Medulla oblongata (tissue), 1 donor: ENCODE measurements around the gene TTC21A.
"Not testable (repeated sequence)": the region's sequence is repeated elsewhere in the genome, so short reads cannot be mapped to it uniquely, and the experiment has no call there.

Experiments used
- DNase-seq: peaks from one replicate; pipeline ENCODE4 v3.0.0-alpha.2; 2015; ENCODE audit errors: extremely low spot score

Gene TTC21A

GRCh38 chr3:39150803-39151631, 43.5 kb downstream of the TTC21A start:
- peak; percentile 82 for DNase-seq

- DNase-seq: no peak
Measured at GRCh38 chr3:39153977-39154279, 46.4 kb downstream of the TTC21A start.

DNA sequence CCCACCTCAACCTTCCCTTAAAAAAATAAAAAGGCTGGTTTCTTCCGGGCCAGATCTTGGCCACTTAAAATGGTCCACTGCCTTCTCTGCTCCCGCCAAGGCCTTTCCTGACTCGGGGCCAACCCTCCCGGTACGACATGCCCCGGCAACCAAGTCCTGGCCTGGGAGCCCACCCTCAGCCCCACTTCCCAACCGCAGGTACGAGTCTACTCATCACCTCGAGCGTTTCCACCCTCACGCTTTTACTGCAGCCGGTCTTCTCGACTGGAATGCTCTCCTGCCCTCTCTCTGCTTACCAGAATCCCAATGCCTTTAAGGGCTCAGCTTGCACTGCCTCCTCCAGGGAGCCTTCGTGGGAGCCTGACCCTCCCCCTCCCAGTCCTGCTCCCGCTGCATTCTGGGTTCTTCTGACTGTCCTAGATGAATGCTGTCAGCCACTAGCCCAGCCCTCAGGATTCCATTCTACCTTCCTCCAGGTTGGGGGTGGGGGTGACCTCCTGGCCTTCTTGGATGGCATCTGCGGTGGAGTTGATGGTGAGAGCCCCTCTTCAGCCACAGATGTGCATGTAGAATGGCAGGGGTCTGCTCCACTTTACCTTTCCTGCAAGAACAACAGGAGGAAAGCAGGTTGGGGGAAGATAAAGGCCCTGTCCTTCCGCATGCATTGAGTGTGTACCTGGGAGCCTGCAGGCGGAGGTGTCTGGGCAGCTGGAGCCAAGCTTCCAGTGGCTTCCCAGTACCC, 47.0 kb downstream of the TTC21A start:
- DNase-seq: peak; percentile 32

DNA sequence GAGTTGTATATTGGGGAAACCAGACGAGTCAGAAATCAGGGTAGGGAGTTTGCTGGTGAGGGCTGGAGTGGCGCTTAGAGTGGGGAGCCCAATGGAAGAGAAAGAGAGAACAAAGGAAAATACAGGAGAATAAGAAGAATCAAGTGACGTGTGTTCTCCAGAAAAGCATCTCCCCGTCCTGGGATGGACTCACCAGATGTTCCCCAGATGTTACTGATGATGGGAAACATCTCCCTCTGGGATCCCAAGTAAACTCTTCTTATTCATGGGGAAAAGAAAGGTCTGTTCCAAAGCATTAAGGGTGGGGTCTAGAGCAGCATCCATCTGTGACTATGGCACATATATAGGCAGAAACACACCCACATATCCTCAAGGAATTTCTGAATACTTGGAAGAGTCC, 48.9 kb downstream of the TTC21A start:
- no peak for DNase-seq

DNA sequence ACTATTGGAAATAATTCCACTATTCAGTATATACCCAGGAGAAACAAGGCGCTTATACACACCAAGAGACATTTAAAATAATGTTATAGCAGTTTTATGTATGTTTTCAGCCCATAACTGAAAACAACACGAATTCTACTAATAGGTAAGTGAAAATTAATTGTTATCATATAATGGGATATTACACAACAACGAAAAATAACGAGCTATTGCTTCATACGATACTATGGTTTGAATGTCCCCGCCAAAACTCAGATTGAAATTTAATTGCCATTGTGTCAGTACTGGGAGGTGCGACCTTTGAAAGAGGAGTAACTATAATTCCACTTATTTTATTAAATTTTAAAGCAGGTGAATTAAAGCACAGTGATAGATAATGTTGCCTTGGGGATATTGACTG, 49.9 kb downstream of the TTC21A start:
- DNase-seq: no peak

DNA sequence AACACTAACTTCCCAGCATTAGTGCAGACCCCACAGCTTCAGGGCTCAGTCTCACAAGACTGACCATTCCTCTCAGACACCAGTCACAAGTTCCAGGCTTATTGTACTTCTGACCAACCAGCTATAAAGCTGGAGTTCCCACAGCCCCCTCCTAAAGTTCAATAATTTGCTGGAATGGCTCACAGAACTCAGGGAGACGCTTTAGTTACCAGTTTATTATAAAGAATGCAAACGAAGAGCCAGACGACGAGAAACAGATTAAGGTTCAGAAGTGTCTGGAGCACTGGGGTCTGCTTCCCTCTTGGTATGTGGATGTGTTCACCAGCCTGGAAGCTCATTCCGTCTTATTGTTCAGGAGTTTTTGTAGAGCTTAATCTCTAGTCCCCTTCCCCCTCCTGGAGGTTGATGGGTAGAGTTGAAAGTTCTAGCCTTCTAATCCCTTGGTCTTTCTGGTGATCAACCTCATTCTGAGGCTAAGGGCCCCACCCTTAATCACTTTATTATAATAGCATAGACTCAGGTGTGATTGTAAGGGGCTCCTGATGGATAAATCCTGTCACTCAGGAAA, 50.8 kb downstream of the TTC21A start:
- DNase-seq: no peak

- no peak for DNase-seq
Measured at GRCh38 chr3:39164414-39164813, 56.9 kb downstream of the TTC21A start.

- DNase-seq: no peak
Measured at GRCh38 chr3:39165518-39165917, 58.0 kb downstream of the TTC21A start.

DNA sequence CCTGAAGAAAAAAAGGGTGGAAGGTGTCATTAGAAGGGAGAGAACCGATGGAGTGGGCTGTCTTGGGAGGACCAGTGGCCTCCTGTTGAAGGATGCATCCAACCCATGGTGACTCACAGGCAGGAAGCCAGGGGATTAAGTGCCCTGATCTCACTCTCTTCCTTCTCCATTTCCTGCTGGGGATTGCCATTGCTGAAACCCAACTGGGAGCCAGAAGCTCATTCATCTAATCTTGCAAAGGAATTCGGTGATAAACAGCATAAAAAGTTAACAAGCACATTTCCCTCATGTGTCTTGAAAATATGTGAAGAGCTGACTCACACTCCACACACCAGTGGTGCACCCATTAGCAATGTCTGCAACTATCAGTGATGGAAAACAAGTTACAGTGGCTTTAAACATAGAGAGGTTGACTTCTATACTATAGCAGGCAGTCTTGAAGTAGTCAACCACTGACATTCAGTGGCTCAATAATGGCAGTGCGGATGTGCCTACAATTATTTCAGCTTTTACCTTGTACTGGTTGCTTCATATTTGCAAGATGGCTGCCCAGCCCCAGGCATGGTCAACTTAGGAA, 58.7 kb downstream of the TTC21A start:
- DNase-seq: no peak

DNA sequence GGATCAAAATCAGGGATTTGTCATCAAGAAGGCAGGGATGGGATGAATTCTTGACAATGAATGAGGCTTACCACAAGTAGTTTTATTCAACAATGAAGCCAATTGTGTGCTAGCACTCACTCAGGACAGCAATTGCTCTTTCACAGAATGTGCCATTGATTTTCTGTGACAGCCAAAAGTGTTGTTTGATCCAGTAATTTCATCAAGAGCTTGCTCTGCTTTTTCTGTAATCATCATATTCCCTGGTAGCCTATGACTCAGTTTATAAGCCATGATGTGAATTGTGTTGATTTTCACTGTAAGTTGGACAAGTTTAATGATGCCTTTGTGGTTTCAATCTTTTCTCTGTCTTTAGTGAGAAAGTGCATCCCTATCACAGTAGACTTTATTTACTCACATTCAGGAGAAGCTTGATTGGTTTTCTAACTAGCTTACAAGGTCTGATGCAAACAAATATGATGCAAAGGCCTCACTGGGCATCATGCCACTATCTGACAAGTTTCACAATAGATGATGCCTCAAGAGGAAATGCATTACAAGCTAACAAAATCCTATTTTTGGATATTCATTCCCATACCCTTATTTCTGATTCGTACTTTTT, 59.6 kb downstream of the TTC21A start:
- DNase-seq: peak; percentile 81

DNA sequence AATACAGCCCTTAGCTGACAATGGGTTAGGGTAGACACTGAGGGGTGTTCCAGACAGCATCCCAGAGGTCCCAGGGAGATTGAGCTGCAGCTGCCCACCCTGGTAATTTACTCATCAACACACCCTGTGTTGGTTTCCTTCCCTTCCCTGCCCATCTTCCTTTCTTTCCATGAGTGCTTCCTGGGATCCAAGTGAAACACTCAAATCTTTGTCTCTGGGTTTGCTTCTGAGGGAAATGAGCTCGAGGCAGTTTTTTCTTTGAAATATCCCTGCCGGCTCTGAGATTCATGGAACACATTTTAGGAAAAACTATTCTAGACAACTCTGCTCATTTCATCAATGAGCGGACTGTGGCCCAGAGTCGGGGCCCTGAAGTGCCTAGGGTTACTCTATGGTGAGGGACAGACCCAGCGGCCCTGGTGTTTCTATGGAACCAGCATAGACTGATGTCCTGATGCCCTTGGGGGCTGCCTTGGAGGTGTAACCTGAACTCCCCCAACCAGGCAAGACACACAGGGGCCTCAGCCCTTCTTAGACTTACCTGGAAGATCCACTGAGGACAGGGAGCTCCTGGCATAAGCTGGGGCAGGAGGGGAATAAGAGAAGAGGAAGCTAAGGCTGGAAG, 60.8 kb downstream of the TTC21A start:
- DNase-seq: no peak

- DNase-seq: no peak
Measured at GRCh38 chr3:39169712-39170111, 62.2 kb downstream of the TTC21A start.

DNA sequence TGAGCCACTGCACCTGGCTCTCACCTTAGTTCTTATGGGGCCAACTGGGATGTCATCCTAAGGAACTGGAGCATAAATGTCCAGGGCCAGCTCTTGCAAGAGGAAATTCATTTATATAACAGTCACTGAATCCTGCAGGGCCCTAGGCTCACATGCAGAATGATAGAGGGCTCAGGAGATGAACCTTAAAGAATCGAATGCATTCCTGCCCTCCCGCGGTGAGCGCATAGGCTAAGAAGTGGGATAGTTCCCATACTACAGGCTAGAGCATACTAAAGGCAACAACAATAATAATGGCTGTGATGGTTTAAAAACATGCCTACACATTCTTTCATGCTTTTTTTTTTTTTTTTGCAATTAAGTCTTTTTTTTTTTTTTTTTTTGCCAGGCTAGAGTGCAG, 63.0 kb downstream of the TTC21A start:
- no peak for DNase-seq

DNA sequence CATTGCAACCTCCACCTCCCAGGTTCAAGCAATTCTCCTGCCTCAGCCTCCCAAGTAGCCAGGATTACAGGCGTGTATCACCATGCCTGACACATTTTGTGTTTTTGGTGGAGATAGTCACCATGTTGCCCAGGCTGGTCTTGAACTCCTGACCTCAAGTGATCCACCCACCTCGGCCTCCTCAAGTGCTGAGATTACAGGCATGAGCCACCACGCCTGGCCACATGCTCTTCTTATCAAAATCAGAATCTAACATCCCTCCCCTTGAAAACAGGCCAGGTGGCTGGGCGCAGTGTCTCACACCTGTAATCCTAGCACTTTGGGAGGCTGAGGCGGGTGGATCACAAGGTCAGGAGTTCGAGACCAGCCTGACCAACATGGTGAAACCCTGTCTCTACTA, 63.4 kb downstream of the TTC21A start:
- DNase-seq: not testable (repeated sequence)

GRCh38 chr3:39171860-39172259, 64.4 kb downstream of the TTC21A start:
- no peak for DNase-seq

DNA sequence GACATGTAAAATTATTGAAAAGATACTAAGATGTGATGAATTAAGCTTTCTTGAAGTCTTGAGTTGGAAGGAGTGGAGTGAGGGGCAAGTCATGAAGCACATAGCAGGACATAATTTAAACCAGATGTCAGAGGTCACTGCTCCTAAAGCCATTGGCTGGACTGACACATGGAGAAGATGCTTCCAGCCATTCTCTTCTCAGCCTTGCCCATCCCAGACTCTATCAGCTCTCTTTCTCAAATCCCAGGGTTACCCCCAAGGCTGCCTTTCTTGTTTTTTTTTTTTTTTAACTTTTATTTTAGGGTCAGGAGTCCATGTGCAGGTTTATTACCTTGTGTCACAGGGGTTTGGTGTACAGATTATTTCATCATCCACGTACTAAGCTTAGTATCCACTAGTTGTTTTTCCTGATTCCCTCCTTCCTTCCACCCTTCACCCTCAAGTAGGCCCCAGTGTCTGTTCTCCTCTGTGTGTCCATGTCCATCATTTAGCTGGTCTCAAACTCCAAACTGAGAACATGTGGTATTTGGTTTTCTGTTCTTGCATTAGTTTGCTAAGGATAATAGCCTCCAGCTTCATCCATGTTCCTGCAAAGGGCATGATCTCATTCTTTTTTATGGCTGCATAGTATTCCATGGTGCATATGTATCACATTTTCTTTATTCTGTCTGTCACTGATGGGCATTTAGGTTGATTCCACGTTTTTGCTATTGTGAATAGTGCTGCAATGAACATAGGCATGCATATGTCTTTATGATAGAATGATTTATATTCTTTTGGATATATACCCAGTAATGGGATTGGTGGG, 66.0 kb downstream of the TTC21A start:
- DNase-seq: no peak

DNA sequence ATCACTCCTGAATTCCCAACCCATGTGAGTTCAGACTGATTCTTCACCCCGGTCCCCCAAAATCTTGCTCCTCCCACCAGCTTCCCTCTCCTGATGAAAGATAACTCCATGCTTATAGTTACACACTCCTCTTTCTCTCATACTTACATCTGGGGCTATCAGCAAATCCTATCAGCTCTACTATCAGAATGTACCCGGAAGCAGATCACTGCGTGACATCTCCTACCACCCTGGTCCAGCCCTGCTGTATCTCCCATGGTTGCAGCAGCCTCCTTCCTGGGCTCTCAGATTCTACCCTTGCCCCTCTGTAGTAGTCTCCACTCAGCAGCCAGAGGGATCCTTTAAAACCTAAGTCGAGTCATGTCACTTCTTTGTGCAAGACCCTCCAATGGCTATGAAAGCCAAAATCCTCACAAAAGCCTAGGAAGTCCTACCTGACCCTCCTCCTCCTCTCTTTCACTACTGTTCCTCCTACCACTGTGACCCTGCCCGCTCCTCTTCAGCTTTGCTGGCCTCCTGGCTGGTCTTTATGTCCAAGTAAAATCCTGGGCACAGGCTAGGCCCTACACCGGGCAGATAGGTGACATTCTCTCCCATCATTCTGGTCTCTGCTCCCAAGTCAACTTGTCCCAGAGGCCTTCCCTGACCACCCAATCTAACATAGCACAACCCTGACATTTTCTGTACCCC, 68.7 kb downstream of the TTC21A start:
- DNase-seq: no peak

- DNase-seq: peak; percentile 92
Measured at GRCh38 chr3:39177708-39178332, 70.3 kb downstream of the TTC21A start.

- no peak for DNase-seq
Measured at GRCh38 chr3:39178553-39178952, 71.1 kb downstream of the TTC21A start.

DNA sequence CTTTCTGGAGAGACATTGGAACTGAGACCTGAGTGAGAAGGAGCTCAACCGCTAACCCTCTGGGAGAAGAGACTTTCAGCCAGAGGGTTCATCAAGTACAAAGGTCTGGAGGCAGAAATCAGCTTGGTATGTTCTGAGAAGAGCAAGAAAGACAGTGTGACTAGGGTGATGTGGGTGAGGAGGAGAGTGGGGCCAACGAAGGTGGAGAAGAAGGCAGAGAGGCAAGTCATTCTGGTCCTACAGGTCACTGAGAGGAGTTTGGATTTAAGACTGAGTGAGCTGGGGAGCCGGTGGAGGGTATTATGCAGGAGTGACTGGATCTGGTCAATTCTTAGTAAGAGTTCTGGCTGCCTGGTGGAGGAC, 72.7 kb downstream of the TTC21A start:
- no peak for DNase-seq
